Mesenteric fat pad (tissue), 1 donor: ENCODE data around the gene GPN1. TPM values are rescaled to one million over a fixed set of nuclear protein-coding genes. Genes with fewer than 3 reads are reported as not detected.
A peak's percentile ranks its signal among the peaks of the same experiment; 100 is the strongest.
"Not testable (repeated sequence)": the region's sequence is repeated elsewhere in the genome, so short reads cannot be mapped to it uniquely, and the experiment has no call there.

Experiments
- DNase-seq: peaks from one replicate; pipeline ENCODE4 v3.0.0-alpha.2; 2020; ENCODE audit warnings: low spot score
- long read RNA-seq: library from polyadenylated mRNA; unstranded; transcript quantifications from one replicate; pipeline ENCODE4 v2.0.0, GENCODE V29; 2020
- total RNA-seq: library from RNA; stranded (reverse); fragmentation: NEBNext Ultra II Directional; extraction: Animal tissue kit (Norgen Biotek cat#: 25700); gene quantifications from one replicate; pipeline ENCODE4 v1.2.1, GENCODE V29; 2021
- donor health status: DM: yes; HTN: yes; CAD: no.

GPN1 gene
- total RNA-seq, result 23.1 TPM
- long read RNA-seq, transcript GPN1-212 (14 exons, 1,832 nt), result major isoform, 75 of 93 reads
- long read RNA-seq, partial matches to known transcripts, result 8 of 93 reads
- long read RNA-seq, other reads (novel, unspliced or antisense), result 10 of 93 reads

DNA sequence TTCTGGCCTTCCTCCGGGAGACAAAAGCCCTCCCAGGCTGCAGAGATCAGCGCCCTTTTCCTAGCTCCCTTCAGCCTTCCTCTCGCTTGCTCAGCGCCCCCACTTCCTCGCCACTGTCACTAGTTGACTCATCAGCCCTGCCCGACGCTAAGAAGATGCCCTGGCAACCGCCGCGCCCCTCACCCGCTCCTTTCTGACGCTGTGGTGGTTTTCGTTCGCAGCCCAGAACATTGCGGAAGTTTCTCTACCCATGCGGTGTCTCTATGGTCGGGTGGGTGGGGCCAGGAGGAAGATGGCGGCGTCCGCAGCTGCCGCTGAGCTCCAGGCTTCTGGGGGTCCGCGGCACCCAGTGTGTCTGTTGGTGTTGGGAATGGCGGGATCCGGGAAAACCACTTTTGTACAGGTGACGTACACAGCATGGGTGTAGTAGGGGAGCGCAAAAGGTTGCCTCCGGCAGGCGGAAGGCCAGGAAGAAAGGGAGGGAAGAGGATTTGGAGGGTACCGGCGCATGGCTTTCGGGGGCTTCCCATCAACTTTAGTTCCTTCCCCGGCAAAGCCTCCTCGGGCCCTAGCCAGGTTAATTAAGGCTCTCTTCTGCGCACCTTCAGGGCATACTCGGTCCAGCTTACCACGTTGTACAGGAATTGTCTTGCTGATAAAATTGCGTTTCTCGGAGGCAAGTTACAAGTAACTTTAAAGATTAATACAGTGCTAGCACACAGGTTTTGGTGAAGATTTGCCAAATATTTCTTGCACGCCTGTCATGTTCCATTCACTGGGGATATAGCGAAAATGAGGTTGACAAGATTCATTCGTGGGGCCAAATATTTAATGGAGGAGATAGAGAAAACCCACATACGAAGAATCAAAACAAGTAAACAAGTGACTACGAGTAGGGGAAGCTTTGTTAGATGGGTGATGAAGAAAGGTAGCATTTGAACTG is at the start of gene GPN1, which contains the start of gene CCDC121:
Gene GPN1, plus strand, starts transcription at position 284 of the 943 bp plus-strand sequence. Its CDS starts 9 bp downstream, at position 293.
Gene CCDC121, minus strand, starts transcription at position 246 of the 943 bp plus-strand sequence. CDS start 1,213 bp downstream, outside the sequence.
- DNase-seq, result peak; percentile 95

DNA sequence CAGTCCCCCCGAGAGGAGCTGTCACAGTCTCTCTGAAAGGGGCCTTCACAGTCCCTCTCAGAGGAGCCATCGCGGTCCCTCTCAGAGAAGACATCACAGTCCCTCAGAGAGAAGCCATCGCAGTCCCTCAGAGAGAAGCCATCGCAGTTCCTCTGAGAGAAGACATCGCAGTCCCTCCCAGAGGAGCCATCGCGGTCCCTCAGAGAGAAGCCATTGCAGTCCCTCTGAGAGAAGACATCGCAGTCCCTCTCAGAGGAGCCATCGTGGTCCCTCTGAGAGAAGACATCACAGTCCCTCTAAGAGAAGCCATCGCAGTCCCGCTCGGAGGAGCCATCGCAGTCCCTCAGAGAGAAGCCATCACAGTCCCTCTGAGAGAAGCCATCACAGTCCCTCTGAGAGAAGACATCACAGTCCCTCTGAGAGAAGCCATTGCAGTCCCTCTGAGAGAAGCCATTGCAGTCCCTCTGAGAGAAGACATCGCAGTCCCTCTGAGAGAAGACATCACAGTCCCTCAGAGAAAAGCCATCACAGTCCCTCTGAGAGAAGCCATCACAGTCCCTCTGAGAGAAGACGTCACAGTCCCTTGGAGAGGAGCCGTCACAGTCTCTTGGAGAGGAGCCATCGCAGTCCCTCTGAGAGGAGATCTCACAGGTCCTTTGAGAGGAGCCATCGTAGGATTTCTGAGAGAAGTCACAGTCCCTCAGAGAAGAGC is 47.3 kb upstream of the GPN1 start:
- no peak for DNase-seq

DNA sequence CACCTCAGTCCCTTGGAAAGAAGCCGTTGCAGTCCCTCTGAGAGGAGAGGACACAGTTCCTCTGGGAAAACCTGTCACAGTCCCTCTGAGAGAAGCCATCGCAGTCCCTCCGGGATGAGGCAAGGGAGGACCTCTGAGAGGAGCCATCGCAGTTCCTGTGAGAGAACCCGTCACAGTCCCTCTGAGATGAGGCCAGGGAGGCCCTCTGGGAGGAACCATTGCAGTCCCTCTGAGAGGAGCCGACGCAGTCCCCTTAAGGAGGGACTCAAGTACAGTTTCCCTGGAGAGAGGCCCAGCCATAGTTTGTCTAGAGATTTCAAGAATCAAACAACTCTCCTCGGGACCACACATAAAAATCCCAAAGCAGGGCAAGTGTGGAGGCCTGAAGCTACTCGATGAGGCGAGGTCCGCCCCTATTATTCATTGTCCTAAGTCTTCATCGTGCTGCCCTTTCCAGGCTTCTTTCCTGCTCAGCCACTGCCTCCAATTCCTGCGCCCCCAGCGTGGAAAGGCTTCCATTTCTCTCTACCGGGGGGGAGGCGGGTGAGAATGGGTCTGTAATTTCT is 46.6 kb upstream of the GPN1 start:
- no peak for DNase-seq

DNA sequence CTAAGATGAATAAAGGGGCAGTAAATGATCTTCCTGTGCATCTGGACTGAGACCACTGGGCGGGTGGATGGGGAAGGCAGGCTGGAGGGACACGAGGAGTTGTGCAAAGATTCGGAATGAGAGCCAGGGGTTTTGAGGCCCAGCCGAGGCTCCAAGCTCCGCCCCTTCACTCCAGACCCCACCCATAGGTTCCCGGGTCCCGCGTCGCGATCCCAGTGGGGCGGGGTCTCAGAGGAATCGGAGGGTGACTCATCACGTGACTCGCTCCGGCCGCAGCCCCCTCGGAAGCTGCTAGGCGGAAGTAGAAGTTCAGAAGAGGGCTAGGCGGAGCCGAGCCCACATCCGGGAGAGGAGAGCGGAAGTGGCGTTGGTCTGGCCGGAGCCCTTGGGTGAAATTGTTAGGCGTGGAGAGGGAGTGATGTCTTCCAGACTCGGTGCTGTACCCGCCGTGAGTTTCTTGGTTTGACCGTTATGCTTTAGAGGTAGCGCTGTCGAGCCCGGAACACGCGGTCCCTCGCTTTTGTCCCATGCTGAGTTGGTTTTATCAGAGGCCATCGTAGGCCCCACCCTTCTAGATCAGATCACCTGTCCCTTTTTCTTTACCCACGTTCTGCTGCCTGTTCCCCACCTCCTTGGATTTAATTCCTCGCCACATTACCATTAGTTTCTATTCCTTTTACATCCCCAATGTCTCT is 46.0 kb upstream of the GPN1 start, which contains the start of gene ZNF512:
Gene ZNF512, plus strand, starts transcription at position 348 of the 695 bp plus-strand sequence. Its CDS starts 71 bp downstream, at position 419.
- peak; percentile 95 for DNase-seq

DNA sequence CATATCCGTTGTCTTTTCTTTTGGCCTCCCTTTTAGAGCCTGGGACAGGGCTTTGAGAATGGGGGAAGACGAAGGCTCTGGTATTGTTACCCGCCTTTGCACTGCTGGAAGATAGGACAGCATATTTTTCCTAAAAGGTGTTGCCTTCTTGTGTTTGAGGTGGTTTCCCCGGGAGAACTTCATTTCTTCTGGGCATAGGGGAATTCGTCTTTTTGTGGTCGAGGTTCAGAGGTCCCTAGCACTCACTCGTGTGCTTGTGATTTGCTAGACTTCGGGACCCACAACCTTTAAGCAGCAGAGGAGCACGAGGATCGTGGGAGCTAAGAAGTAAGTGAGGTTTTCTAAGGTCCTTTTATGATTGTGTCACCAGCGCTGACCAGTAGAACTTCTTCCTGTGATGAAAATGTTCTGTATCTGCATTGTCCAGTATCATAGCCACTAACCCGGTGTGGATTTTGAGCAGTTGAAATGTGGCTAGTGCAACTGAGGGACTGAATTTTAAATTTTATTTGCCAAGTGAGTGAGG is 45.4 kb upstream of the GPN1 start:
- DNase-seq, result no peak

- no peak for DNase-seq
Observed at GRCh38 chr2:27584597-27584996, 44.3 kb upstream of the GPN1 start.

DNA sequence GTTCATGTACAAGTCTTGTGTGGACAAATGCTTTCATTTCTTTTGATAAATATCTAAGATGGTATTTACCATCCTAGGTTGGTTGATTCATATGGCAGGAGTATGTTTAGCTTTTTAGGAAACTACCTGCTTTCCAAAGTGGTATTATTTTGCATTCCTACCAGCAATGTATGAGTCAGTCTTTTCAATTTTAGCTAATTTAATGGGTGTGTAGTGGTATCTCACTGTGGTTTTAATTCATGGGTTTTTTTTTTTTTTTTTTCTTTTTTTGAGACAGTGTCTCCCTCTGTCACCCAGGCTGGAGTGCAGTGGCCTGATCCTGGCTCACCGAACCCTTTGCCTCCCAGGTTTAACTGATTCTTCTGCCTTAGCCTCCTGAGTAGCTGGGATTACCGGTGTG is 41.8 kb upstream of the GPN1 start:
- DNase-seq, result no peak

DNA sequence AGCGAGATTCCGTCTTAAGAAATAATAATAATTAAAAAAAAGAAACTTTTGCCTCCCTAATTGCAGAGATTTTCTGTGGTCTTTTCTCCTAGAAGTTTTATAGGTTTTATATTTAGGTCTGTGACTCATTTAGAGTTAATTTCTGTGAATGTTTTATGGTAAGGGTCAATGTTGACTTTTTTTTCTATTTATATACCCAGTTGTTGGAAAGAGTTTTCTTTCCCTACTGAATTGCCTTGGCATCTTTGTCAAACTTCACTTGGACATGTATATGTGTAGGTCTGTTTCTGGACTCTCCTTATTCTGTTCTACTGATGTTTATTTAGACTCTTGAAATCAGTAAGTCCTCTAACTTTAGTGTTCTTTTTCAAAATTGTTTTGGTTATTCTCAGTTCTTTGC is 40.5 kb upstream of the GPN1 start:
- no peak for DNase-seq

DNA sequence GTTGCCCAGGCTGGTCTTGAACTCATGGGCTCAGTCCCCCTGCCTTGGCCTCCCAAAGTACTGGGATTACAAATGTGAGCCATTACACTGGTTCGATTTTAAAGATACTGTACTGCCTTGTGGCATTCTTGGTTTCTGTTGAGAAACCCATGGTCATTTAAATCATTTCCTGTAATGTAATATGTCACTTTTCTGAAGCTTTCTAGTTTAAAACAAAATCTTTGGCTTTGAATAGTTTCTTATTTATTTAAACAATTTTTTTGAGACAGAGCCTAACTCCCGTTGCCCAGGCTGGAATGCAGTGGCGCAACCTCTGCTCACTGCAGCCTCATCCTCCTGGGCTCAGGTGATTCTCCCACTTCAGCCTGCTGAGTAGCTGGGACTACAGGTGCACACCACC is 37.1 kb upstream of the GPN1 start:
- DNase-seq, result no peak

DNA sequence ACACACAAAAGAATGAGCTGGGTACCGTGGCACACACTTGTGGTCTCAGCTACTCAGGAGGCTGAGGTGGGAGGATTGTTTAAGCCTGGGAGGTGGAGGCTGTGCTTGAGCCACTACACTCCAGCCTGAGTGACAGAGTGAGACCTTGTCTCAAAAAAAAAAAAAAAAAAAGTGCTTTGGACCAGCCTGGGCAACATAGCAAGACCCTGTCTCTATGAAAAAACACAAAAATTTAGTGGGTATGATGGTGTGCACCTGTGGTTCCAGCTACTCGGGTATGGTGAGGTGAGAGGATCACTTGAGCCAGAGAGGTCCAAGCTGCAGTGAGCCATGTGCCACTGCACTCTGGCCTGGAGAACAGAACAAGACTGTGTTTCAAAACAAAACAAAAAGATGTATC is 35.6 kb upstream of the GPN1 start:
- DNase-seq, result no peak

DNA sequence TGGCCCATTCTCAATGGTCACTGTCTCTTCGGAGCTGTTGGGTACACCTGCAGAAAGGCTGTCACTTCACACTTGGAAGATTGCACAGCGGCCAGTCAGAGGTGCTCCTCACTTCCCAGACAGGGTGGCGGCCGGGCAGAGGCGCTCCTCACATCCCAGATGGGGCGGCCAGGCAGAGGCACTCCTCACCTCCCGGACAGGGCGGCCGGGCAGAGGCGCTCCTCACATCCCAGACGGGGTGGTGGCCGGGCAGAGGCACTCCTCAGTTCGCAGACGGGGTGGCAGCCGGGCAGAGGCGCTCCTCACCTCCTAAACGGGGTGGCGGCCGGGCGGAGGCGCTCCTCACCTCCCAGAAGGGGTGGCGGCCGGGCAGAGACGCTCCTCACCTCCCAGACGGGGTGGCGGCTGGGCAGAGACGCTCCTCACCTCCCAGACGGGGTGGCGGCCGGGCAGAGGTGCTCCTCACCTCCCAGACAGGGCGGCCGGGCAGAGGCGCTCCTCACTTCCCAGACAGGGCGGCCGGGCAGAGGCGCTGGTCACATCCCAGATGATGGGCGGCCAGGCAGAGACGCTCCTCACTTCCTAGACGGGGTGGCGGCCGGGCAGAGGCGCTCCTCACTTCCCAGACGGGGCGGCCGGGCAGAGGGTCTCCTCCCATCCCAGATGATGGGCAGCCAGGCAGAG is 34.7 kb upstream of the GPN1 start:
- not testable (repeated sequence) for DNase-seq

GRCh38 chr2:27595412-27595811 is 33.4 kb upstream of the GPN1 start:
- DNase-seq, result not testable (repeated sequence)

- DNase-seq, result no peak
Observed at GRCh38 chr2:27596627-27597026, 32.2 kb upstream of the GPN1 start.

DNA sequence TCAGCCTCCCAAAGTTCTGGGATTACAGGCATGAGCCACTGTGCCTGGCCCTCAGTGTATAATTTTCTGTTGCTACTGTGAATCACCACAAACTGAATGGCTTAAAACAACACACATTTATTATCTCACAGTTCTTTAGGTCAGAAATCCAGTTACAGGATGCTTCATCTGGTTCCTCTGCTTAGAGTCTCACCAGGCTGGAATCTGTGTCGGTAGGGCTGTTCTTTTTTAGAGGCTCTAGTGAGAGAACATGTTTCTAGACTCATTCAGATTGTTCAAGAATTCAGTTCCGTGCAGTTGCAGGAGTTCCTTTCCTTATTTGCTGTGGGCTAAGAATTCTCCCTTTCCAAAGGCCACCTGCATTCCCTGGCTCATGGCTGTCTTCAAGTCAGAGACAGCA is 22.2 kb upstream of the GPN1 start:
- no peak for DNase-seq

DNA sequence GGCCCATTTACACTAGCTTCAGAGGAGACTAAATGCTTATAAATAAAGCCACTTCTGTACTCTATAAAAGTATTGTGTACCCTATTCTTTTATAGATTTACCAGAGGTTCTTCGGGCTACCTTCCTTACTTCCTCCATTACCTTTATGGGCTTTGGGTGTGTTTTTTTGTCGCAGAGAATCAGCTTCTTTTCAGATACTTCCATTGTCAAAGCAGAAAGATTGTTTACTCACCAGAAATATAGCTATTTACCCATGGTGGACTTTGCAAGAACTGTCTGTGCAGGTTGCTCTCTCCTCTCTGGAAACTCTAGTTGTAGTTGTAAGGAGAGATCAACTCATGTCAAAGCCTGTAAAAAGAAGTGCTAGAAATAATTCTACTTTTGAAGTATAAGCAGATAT is 14.9 kb upstream of the GPN1 start:
- no peak for DNase-seq

DNA sequence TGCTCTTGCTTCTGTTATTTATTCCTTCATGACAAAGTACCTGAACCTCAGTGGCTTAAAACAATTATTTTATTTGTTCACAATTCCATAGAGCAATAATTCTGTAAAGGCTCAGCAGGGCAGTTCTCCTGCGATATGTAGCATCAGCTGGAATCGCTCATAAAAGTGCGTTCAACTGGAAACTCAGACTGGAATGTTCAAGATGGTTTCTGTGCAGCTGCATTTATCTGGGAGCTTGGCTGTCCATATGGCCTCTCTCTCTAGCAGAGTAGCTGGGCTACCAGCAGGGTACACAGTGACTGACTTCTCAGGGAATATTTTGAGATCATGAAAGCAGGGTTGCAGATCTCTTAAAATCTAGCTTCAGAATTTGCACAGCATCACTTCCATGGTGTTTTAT is 13.5 kb upstream of the GPN1 start:
- DNase-seq, result no peak

- DNase-seq, result no peak
Observed at GRCh38 chr2:27621524-27621923, 7.3 kb upstream of the GPN1 start.

DNA sequence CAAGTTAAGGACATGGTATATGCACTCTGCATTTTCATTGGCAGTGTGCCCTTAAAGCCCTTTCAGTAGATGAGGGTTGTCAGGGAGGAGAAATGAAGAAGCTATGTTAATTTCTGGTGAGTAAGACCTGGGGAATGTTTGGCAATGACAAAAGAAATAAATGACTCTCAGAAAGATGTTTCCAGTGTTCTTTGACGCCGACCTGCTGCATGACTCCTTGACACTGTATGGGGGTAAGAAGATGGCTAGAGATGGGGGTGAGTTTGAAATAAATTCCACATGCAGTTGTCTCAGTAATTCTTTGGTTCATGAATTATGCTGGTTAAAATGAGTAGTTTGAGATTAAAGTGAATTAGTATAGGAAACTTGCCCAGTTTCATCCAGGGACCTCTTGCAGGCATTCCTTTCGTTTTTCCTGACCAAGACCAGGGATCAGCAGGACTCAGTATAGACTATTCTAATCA is 5.9 kb upstream of the GPN1 start:
- no peak for DNase-seq

DNA sequence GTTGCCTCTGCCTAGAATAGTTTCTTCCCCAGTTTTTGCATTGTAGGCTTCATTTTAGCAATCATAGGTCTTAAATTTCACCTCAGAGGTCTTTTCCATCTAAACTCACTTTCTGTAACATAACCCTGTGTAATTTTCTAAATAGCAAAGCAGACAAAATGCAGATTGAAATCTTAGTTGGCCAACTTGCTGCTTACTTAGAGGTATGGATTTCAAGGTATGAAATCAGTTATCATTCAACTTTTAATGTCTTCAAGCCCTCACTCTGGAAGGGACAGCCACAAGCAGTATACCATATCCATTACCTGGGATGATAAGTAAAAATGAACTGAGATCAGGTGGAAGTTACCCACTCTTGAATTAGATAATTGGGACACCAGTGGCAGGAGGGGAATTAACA is 3.9 kb upstream of the GPN1 start:
- DNase-seq, result no peak

GRCh38 chr2:27626323-27626722 is 2.5 kb upstream of the GPN1 start:
- DNase-seq, result not testable (repeated sequence)
